Tibial nerve (tissue), 4 donors: ENCODE data around the gene PLCB1. TPM values are rescaled to one million over a fixed set of nuclear protein-coding genes. Genes with fewer than 3 reads are reported as not detected.
A peak's percentile ranks its signal among the peaks of the same experiment; 100 is the strongest.

Experiments used
- DNase-seq, 2 donors: peaks; one replicate each; pipeline ENCODE4 v3.0.0-alpha.2; 2019; ENCODE audit warnings: low spot score in 2 of 2
- H3K27ac ChIP-seq, 4 donors: fragments of 200-600 bp; sonication (generic) in 3 of 4; one replicate each; pipeline ENCODE4 v1.5.1; 2017 to 2019; ENCODE audit warnings: mild to moderate bottlenecking in 1 of 4
- H3K27me3 ChIP-seq, 2 donors: fragments of 200-600 bp; sonication (generic) in 1 of 2; one replicate each; pipeline versions ENCODE4 v1.5.1 to v1.6.0; 2017 to 2019
- H3K36me3 ChIP-seq, 3 donors: fragments of 200-600 bp; sonication (generic); one replicate each; pipeline ENCODE4 v1.5.1; 2018 to 2019
- H3K4me1 ChIP-seq, 4 donors: fragments of 200-600 bp; sonication (generic) in 3 of 4; one replicate each; pipeline ENCODE4 v1.5.1; 2017 to 2019
- H3K4me3 ChIP-seq, 4 donors: fragments of 200-600 bp; sonication (generic) in 3 of 4; one replicate each; pipeline ENCODE4 v1.5.1; 2017 to 2019; ENCODE audit warnings: mild to moderate bottlenecking in 1 of 4, moderate library complexity in 1 of 4
- H3K9me3 ChIP-seq, 4 donors: fragments of 200-600 bp; sonication (generic) in 3 of 4; one replicate each; pipeline ENCODE4 v1.5.1; 2017 to 2019
- EP300 ChIP-seq, 2 donors: sonication (generic); formaldehyde crosslinking; IDR thresholded peaks; one replicate each; pipeline ENCODE4 v1.6.1; 2017; ENCODE audit warnings: antibody characterized with exemption in 2 of 2, mild to moderate bottlenecking in 1 of 2
- POLR2A ChIP-seq, 2 donors: fragments of 450-650 bp; IDR thresholded peaks; one replicate each; pipeline ENCODE4 v1.6.1; 2017; ENCODE audit warnings: antibody characterized with exemption in 2 of 2, mild to moderate bottlenecking in 2 of 2, moderate library complexity in 2 of 2
- WGBS, 2 donors: methylation state at CpG; one replicate each; pipeline ENCODE4 v1.1.5; 2018; 5-methylcytosine and 5-hydroxymethylcytosine counted together
- total RNA-seq, 4 donors: library from RNA; depleted of rRNA; stranded (reverse); fragments of >200 nt; gene quantifications; one replicate each; pipeline ENCODE4 v1.1.0, GENCODE V29; 2016
- TF ChIP-seq, protein P1 (sequence below), 5 experiments: fragments of 200-600 bp in 3 of 5; fragments of 450-650 bp in 2 of 5; sonication (generic) in 3 of 5; IDR thresholded peaks; one replicate each; pipeline ENCODE4 v1.5.1; 2016 to 2019; ENCODE audit warnings: antibody characterized with exemption in 5 of 5, mild to moderate bottlenecking in 3 of 5, moderate library complexity in 2 of 5

Gene PLCB1
- total RNA-seq, 4 donors from 2014 or later = 34.7 to 52.8 (median 39.2) TPM

DNA sequence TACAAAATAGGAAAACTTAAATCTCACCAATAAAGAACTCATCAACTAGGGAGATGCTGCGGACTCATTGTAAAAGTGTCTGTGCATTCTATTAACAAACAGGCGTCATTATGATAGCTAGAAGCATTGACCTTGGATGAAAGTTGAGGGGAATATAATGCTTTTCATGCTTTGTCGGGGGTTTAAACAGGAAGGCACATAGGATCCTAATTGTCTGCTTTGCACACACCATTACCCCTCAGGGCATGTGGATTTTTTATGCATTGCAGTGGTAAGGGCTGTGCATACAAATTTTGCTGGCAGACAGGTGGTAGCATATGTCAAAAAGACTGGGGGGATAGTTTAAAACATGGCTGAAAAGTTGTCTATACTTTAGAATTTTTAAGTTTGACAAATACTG, 488.9 kb downstream of the PLCB1 start:
- TF ChIP-seq EP300 (IDR thresholded peaks at IDR 0.05) = no peak
- Histone ChIP-seq H3K9me3 (no peaks in the 10 kb centered on the region), H3K4me1 (no peaks in the 10 kb centered on the region), H3K36me3 (no peaks in the 10 kb centered on the region), H3K27ac (no peak overlapping the region), H3K4me3 (no peak overlapping the region), H3K27me3 (no peaks in the 10 kb centered on the region)
- WGBS, 2 donors = 65 to 76% methylated on average over 3 of the region's 3 CpGs
- no peak for DNase-seq

DNA sequence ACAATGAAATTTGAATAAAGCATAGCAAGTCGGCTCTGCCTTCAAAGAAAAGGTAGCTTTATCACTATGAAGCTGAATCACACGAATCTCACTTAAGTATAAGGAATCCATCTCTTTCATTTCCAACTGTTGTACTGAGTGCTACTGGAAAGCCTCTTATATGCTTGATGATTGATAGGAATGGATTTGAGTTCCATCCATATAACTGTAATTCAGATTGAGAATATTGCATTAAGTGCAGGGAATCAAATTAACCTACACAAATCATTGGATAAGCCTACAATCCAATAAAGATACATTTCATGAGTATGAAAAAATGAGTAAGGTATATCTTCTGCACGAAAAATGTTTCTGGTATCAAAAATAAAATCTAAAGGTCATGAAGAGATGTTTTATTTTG, 492.0 kb downstream of the PLCB1 start:
- H3K36me3 ChIP-seq = no peaks in the 10 kb centered on the region
- 91% methylated on average over 3 of the region's 3 CpGs for WGBS, 2 donors
- TF ChIP-seq, protein P1, sequence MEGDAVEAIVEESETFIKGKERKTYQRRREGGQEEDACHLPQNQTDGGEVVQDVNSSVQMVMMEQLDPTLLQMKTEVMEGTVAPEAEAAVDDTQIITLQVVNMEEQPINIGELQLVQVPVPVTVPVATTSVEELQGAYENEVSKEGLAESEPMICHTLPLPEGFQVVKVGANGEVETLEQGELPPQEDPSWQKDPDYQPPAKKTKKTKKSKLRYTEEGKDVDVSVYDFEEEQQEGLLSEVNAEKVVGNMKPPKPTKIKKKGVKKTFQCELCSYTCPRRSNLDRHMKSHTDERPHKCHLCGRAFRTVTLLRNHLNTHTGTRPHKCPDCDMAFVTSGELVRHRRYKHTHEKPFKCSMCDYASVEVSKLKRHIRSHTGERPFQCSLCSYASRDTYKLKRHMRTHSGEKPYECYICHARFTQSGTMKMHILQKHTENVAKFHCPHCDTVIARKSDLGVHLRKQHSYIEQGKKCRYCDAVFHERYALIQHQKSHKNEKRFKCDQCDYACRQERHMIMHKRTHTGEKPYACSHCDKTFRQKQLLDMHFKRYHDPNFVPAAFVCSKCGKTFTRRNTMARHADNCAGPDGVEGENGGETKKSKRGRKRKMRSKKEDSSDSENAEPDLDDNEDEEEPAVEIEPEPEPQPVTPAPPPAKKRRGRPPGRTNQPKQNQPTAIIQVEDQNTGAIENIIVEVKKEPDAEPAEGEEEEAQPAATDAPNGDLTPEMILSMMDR (IDR thresholded peaks at IDR 0.05) = no peak
- TF ChIP-seq EP300 (IDR thresholded peaks at IDR 0.05) (no peak), POLR2A (IDR thresholded peaks at IDR 0.05) (no peak)

DNA sequence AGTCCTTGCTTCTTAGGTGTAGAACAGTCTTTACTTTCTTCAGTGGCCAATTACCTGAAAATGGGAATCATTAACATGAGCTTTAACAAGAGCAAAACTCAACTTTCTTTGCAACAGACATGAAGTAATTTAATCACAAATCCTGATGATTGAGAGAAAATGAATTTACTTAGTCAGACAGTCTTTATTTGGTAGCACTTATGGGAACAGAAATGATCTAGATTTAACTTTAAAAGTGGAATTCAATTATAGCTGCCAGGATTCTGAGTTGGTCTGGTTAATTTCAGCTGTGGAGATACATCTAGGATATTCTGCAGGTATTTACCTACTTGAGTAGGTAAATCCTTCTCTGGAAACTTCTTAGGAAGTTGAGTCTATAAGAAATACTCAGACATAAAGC, 492.6 kb downstream of the PLCB1 start:
- Histone ChIP-seq H3K27me3 (no peaks in the 10 kb centered on the region), H3K27ac (no peak overlapping the region), H3K4me3 (no peak overlapping the region), H3K36me3 (no peaks in the 10 kb centered on the region), H3K4me1 (peaks cover 0 to 13% (median 0%) of the 10 kb centered on the region in 4 donors), H3K9me3 (no peaks in the 10 kb centered on the region)
- TF ChIP-seq EP300 (IDR thresholded peaks at IDR 0.05) = no peak
- TF ChIP-seq, protein P1 (IDR thresholded peaks at IDR 0.05) = no peak
- TF ChIP-seq POLR2A (IDR thresholded peaks at IDR 0.05) = no peak
- no peak for DNase-seq

More for the DNA sequence above, 492.0 kb downstream of the PLCB1 start:
- Histone ChIP-seq H3K4me3 (no peak overlapping the region), H3K4me1 (peaks cover 0 to 13% (median 0%) of the 10 kb centered on the region in 4 donors), H3K27me3 (no peaks in the 10 kb centered on the region), H3K9me3 (no peaks in the 10 kb centered on the region), H3K27ac (no peak overlapping the region)
- no peak for DNase-seq

DNA sequence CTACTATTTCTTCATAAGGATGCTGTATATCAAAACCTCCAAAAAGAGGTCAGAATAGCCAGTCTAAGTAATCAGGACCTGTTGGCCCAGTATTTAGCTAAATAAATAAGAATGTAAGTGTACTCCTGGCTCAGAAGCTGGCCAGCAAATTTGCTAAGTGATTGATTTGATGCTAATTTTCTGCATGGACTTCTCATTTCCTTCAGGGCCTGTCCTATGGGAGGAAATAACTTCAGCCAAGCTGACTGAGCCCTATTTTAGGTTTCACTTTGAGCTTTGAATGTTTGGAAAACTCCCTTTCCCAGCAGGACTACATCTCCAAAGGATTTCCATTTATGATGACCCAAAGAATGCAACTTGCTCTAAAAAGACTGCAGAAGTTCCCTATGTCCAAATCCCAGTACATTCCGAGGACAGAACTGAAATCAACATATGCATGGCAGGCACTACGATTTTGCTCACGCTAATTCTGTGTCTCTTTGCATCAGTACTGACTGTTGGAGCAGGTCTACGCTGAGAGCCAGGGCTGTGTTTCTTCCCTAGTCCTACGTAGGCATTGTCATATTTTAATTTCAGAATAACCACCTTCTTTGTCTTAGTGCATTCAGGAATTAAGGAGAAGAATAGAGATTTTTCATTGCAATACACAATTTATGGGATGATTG, 495.4 kb downstream of the PLCB1 start:
- no peak for DNase-seq
- 50 to 70% methylated on average over 5 of the region's 5 CpGs for WGBS, 2 donors
- no peak for TF ChIP-seq POLR2A (IDR thresholded peaks at IDR 0.05)
- TF ChIP-seq, protein P1 (IDR thresholded peaks at IDR 0.05) = no peak
- no peak for TF ChIP-seq EP300 (IDR thresholded peaks at IDR 0.05)
- Histone ChIP-seq H3K36me3 (no peaks in the 10 kb centered on the region), H3K27ac (no peak overlapping the region), H3K4me1 (peaks cover 0 to 13% (median 0%) of the 10 kb centered on the region in 4 donors), H3K4me3 (peak overlapping the region in 1 of 4 donors; percentile 28), H3K9me3 (no peaks in the 10 kb centered on the region), H3K27me3 (no peaks in the 10 kb centered on the region)

DNA sequence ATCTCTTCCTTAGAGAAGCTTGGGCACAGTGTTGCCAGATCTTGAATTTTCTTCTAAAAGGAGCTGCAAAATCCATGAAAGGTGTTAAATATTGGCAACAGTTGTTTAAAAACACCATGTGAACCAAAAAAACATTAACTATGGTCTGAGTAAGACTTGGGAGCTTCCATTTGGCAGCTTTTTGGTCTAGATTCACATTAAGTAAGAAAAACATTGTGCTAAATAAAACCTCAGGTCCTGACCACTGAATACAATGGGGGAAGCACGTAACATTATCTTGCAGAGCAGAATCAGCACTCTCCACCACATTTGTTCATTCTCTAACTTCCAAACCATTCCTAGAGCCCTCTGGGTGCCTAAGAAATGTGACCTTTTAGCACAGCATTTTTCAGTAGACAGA, 499.2 kb downstream of the PLCB1 start:
- WGBS, 2 donors = 59 to 86% methylated on average over 1 of the region's 1 CpG
- no peak for DNase-seq
- no peak overlapping the region for H3K4me3 ChIP-seq
- no peaks in the 10 kb centered on the region for H3K36me3 ChIP-seq
- no peaks in the 10 kb centered on the region for H3K27me3 ChIP-seq
- no peaks in the 10 kb centered on the region for H3K9me3 ChIP-seq
- H3K27ac ChIP-seq = no peak overlapping the region
- TF ChIP-seq POLR2A (IDR thresholded peaks at IDR 0.05) = no peak
- TF ChIP-seq EP300 (IDR thresholded peaks at IDR 0.05) = no peak
- TF ChIP-seq, protein P1 (IDR thresholded peaks at IDR 0.05) = no peak
- H3K4me1 ChIP-seq = peaks cover 0 to 13% (median 0%) of the 10 kb centered on the region in 4 donors
